Measurements from ENCODE around the gene SPARCL1. TPM values are rescaled to one million over a fixed set of nuclear protein-coding genes. Genes with fewer than 3 reads are reported as not detected.

SPARCL1 gene
- total RNA-seq, 2 donors from 2014 or later: 18.4 to 84.0 TPM

- Histone ChIP-seq H3K4me1 (no peaks in the 10 kb centered on the region), H3K36me3 (no peaks in the 10 kb centered on the region), H3K27me3 (no peaks in the 10 kb centered on the region), H3K9ac (ENCODE audit: low read depth in 2 of 2, low read length in 2 of 2) (no peak overlapping the region), H3K4me3 (no peak overlapping the region), H3K9me3 (no peaks in the 10 kb centered on the region), H3K27ac (no peak overlapping the region)
- DNase-seq: no peak
- TF ChIP-seq, protein P1, sequence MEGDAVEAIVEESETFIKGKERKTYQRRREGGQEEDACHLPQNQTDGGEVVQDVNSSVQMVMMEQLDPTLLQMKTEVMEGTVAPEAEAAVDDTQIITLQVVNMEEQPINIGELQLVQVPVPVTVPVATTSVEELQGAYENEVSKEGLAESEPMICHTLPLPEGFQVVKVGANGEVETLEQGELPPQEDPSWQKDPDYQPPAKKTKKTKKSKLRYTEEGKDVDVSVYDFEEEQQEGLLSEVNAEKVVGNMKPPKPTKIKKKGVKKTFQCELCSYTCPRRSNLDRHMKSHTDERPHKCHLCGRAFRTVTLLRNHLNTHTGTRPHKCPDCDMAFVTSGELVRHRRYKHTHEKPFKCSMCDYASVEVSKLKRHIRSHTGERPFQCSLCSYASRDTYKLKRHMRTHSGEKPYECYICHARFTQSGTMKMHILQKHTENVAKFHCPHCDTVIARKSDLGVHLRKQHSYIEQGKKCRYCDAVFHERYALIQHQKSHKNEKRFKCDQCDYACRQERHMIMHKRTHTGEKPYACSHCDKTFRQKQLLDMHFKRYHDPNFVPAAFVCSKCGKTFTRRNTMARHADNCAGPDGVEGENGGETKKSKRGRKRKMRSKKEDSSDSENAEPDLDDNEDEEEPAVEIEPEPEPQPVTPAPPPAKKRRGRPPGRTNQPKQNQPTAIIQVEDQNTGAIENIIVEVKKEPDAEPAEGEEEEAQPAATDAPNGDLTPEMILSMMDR (IDR thresholded peaks at IDR 0.05): no peak
- intact Hi-C loops (cut with DNase I): no loop called here
These were observed 16.8 kb downstream of the SPARCL1 start for GRCh38 chr4:87512400-87512799.

- no peak overlapping the region for H3K4me3 ChIP-seq
- intact Hi-C loops (cut with DNase I): no loop called here
- H3K27me3 ChIP-seq: no peaks in the 10 kb centered on the region
- H3K9me3 ChIP-seq: no peaks in the 10 kb centered on the region
- no peaks in the 10 kb centered on the region for H3K36me3 ChIP-seq
- no peak overlapping the region for H3K9ac ChIP-seq (ENCODE audit: low read depth in 2 of 2, low read length in 2 of 2)
- no peak overlapping the region for H3K27ac ChIP-seq
- no peaks in the 10 kb centered on the region for H3K4me1 ChIP-seq
- TF ChIP-seq, protein P1 (IDR thresholded peaks at IDR 0.05): no peak
- no peak for DNase-seq
These were observed 17.7 kb downstream of the SPARCL1 start for GRCh38 chr4:87511500-87511899.

DNA sequence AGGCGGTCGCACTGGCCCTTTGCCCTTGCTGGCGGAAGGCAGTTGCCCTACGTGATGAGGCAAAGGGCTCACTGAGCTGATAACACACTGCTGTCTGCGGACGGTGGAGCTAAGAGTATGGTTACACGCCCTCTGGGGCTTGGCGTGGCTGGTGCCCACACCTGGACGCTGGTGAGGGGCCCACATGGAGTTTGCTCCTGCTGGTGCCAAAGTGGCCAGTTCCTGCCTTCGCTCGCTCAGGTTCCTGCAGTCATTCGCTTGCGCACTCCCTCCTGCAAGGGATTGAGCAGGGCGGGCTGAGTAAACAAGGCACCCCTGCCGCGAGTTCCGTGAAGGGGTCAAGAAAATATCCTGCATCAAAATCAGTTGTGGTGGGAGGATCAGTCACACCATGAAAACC is 18.4 kb downstream of the SPARCL1 start:
- Histone ChIP-seq H3K4me1 (no peaks in the 10 kb centered on the region), H3K36me3 (no peaks in the 10 kb centered on the region), H3K27ac (no peak overlapping the region), H3K4me3 (no peak overlapping the region), H3K9me3 (no peaks in the 10 kb centered on the region), H3K9ac (ENCODE audit: low read depth in 2 of 2, low read length in 2 of 2) (no peak overlapping the region), H3K27me3 (no peaks in the 10 kb centered on the region)
- DNase-seq: no peak
- TF ChIP-seq, protein P1 (IDR thresholded peaks at IDR 0.05): no peak
- intact Hi-C loops (cut with DNase I): no loop called here

- no peak overlapping the region for H3K9ac ChIP-seq (ENCODE audit: low read depth in 2 of 2, low read length in 2 of 2)
- no peak overlapping the region for H3K27ac ChIP-seq
- TF ChIP-seq, protein P1 (IDR thresholded peaks at IDR 0.05): no peak
- DNase-seq: no peak
- no peaks in the 10 kb centered on the region for H3K9me3 ChIP-seq
- no peaks in the 10 kb centered on the region for H3K27me3 ChIP-seq
- H3K36me3 ChIP-seq: no peaks in the 10 kb centered on the region
- intact Hi-C loops (cut with DNase I): no loop called here
- H3K4me3 ChIP-seq: no peak overlapping the region
- no peaks in the 10 kb centered on the region for H3K4me1 ChIP-seq
These were observed 22.0 kb downstream of the SPARCL1 start for GRCh38 chr4:87506974-87507701.

DNA sequence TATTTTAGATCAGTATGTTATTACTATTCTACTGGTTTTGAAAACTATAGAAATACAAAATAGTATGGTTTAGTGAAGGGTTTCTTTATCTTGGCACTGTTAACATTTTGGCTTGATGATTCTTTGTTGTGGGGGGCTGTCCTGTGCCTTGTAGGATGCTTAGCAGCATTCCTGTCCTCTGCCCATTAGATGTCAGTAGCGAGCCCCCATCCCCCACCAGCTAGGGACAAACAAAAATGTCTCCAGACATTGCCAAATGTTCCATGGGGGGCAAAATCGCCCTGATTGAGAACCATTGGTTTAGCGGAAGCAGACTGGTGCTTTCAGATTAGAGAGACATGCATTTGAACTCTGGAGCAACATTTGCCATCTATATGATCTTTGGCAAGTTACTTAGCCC is 23.3 kb downstream of the SPARCL1 start:
- no peak for DNase-seq
- Histone ChIP-seq H3K27me3 (no peaks in the 10 kb centered on the region), H3K9me3 (no peaks in the 10 kb centered on the region), H3K9ac (ENCODE audit: low read depth in 2 of 2, low read length in 2 of 2) (no peak overlapping the region), H3K36me3 (no peaks in the 10 kb centered on the region), H3K4me3 (no peak overlapping the region), H3K27ac (no peak overlapping the region), H3K4me1 (no peaks in the 10 kb centered on the region)
- TF ChIP-seq, protein P1 (IDR thresholded peaks at IDR 0.05): no peak
- intact Hi-C loops (cut with DNase I): no loop called here

All from colonic mucosa (tissue), 4 donors.